C4-2B (cell line): ENCODE measurements around the gene OR2AK2.

Source experiments
- H3K27ac ChIP-seq: fragments of 450-650 bp; 2 replicates; pipeline ENCODE4 v1.5.1; 2017
- ZFX ChIP-seq: fragments of 450-650 bp; IDR thresholded peaks from 2 replicates; pipeline ENCODE4 v1.6.1; 2017
- TF ChIP-seq, protein P1 (sequence below): fragments of 450-650 bp; conservative IDR thresholded peaks from 2 replicates; pipeline ENCODE4 v1.5.1; 2017; ENCODE audit warnings: mild to moderate bottlenecking

Gene OR2AK2

DNA sequence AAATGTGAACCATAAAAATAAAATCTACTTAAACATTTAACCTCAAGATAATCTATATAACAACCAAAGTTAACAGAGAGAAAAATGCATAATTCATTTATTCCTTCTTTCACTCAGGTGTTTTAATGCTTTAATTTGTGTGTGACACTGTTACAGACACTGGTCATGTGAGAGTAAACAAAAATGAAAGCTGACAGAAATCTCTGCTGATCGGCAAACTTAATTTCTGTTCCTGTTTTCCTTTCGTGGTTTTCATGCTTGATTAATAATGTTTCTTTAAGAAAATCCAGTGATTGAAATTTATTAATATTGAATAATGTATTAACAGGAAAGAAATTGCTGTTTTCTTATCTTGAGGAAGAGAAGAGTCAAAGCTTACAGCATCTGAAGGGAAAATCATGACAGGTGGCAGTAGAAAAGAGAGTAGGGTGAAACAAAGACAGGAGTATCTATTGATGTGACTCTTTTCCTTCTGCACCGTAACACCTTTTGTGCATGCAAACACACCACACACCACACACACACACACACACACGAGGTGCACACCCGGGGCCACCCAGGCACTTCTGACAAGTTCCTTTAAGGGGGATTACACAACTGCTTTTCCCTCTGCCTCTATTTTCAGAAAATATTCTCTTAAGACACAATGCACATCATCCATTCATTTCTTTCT, 1.6 kb downstream of the OR2AK2 start:
- H3K27ac ChIP-seq, result no peak overlapping the region
- TF ChIP-seq, protein P1, sequence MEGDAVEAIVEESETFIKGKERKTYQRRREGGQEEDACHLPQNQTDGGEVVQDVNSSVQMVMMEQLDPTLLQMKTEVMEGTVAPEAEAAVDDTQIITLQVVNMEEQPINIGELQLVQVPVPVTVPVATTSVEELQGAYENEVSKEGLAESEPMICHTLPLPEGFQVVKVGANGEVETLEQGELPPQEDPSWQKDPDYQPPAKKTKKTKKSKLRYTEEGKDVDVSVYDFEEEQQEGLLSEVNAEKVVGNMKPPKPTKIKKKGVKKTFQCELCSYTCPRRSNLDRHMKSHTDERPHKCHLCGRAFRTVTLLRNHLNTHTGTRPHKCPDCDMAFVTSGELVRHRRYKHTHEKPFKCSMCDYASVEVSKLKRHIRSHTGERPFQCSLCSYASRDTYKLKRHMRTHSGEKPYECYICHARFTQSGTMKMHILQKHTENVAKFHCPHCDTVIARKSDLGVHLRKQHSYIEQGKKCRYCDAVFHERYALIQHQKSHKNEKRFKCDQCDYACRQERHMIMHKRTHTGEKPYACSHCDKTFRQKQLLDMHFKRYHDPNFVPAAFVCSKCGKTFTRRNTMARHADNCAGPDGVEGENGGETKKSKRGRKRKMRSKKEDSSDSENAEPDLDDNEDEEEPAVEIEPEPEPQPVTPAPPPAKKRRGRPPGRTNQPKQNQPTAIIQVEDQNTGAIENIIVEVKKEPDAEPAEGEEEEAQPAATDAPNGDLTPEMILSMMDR, result no peak
- TF ChIP-seq ZFX, result no peak

DNA sequence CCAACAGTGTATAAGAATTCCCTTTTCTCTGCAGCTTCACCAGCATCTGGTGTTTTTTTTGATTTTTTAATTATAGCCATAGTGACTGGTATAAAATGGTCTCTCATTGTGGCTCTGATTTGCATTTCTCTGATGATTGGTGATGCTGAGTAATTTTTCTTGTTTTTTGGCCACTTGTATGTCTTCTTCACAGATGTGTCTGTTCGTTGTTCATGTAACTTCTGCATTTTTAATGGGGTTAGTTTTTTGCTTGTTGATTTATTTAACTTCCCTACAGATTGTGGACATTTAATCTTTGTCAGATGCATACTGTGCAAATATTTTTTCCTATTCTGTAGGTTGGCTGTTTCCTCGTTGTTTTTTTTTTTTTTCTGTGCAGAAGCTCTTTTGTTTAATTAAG, 28.0 kb downstream of the OR2AK2 start:
- TF ChIP-seq ZFX, result no peak
- TF ChIP-seq, protein P1, result no peak
- H3K27ac ChIP-seq, result no peak overlapping the region

DNA sequence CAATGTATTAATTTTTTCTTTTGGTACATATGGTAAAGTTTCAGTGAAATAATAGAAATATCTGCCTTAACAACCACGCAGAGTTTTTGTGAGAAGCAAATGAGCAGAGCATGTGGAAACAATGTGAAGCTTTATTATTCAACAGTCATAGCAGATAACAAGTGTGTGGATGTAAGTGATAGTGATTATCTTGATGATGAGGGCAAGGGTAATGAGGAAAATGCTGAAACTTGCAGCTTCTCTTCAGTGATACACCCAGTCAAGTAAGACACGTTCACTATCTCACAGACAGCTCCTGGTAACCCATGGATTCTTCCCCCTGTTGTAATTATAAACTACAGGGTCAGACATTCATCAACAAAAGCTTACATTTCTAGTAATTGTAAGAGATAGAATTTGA, 33.8 kb downstream of the OR2AK2 start:
- no peak for TF ChIP-seq ZFX
- TF ChIP-seq, protein P1, result no peak
- H3K27ac ChIP-seq, result no peak overlapping the region

DNA sequence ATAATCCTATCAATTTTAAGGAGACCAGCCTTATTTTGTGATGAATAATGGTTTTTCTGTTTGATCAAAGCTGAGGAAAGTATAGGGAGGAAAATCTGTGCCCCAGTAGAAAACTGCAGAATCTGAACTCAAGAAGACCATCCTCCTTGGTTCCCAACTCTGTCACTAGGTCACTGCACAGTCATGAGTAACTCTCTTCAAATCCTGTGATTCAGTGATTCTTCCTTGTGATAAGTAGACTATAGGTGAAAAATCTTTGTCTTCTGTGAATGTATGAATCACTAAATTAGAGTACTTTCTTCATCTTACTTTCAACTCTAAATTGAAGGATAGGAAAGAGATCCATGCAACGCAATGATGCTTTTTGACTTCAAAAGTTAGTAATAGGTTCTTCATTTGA, 35.1 kb downstream of the OR2AK2 start:
- TF ChIP-seq ZFX, result no peak
- H3K27ac ChIP-seq, result no peak overlapping the region

DNA sequence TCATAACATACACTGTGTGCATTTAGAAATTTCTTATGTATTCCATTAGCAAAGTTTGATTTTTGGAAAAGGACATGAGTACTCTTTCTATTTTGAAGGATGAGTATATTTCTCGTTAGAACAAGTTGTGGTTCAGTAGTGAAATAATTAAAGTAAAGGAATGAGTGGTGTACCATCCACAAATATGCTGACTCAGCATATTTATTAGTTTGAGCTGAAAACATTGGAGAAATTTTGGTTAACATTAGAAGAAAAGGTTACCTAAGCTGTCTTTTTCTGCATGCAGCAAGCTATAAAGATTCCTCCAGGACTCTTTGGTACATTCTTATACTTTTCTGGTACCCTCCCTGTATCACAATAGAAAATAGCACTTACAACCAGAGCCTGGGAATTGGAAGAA, 42.7 kb downstream of the OR2AK2 start:
- no peak overlapping the region for H3K27ac ChIP-seq
- TF ChIP-seq, protein P1, result no peak
- TF ChIP-seq ZFX, result no peak

DNA sequence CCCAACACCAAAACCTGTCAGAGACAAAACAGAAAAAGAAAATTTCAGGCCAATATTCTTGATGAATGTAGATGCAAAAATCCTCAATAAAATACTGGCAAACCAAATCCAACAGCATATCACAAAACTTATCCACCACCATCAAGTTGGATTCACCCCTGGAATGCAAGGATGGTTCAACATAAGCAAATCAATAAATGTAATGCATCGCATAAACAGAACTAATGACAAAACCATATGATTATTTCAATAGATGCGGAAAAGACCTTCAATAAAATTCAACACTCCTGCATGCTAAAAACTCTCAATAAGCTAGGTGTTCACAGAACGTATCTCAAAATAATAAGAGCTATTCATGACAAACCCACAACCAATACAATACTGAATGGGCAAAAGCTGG, 44.6 kb downstream of the OR2AK2 start:
- TF ChIP-seq ZFX, result no peak
- TF ChIP-seq, protein P1, result no peak

DNA sequence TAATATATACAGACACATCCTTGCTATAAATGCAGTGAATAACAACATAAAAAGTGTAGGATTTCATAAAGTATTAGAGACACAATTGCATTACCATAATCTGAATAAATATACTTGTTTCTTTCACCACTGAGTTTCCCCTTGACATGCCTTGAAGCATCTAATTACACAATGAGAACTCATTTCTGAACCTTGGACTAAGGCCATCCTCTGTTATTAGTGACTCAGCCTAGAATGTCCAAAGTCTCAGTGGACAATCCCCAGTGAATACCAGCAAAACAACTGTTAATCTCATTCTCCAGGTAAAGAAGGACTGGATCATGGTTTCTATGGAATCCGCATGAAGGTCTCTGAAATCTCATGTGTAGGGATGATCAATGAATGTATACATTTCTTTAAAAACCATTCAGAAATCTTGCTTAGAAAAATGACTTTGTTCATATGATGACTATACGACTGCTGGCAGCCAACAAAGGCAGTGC, 48.2 kb downstream of the OR2AK2 start, which contains the start of gene OR2L5:
Gene OR2L5, plus strand, starts transcription at position 432 of the 482 bp plus-strand sequence. CDS start 8,288 bp downstream, outside the sequence.
- TF ChIP-seq, protein P1, result no peak
- TF ChIP-seq ZFX, result no peak
- no peak within 1 kb of the TSS for H3K27ac ChIP-seq

More for the DNA sequence above, 44.6 kb downstream of the OR2AK2 start:
- H3K27ac ChIP-seq, result no peak overlapping the region

DNA sequence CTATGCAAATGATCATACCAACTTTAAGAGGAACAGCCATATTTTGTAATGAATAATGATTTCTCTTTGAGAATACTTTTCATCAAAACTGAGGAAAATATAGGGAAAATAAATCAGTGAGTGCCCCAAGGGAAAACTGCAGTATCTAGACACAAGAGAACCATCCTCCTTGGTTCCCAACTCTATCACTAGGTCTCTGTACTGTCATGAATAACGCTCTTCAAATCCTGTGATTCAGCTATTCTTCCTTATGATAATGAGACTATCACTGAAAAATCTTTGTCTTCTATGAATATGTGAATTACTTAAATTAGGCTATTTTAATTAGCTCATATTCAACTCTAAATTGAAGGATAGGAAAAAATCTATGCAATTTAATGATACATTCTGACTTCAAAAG, 50.8 kb downstream of the OR2AK2 start:
- H3K27ac ChIP-seq, result no peak overlapping the region
- no peak for TF ChIP-seq ZFX
- TF ChIP-seq, protein P1, result no peak
